H1 (cell line): ENCODE data around the gene SIK3. TPM values are rescaled to one million over a fixed set of nuclear protein-coding genes. Genes with fewer than 3 reads are reported as not detected.

Experiments
- ATF3 ChIP-seq: IDR thresholded peaks from 2 replicates; pipeline ENCODE4 v1.6.1; 2011; ENCODE audit warnings: low read depth, mild to moderate bottlenecking, low read length; ENCODE audit not compliant: insufficient read depth
- CEBPB ChIP-seq: IDR thresholded peaks from 2 replicates; pipeline ENCODE4 v1.6.1; 2012; ENCODE audit warnings: low read depth, low read length
- KDM1A ChIP-seq: fragments of 200-600, 300-600 bp; sonication (generic); IDR thresholded peaks from 2 replicates; pipeline ENCODE4 v1.7.1; 2016; ENCODE audit warnings: mild to moderate bottlenecking, low read length, borderline replicate concordance
- MAFK ChIP-seq: IDR thresholded peaks from 2 replicates; pipeline ENCODE4 v1.6.1; 2012; ENCODE audit warnings: low read depth, mild to moderate bottlenecking, improper control_type of control experiment, low read length
- RAD21 ChIP-seq, 2 experiments: IDR thresholded peaks in 1 of 2; conservative IDR thresholded peaks in 1 of 2; 2 replicates each; pipeline ENCODE4 v1.6.1; 2011; ENCODE audit warnings: low read depth in 2 of 2, low read length in 2 of 2, improper control_type of control experiment in 1 of 2, inconsistent platforms in 1 of 2, mild to moderate bottlenecking in 1 of 2, moderate library complexity in 1 of 2
- RBBP5 ChIP-seq: IDR thresholded peaks from 2 replicates; pipeline ENCODE4 v1.7.1; 2012; ENCODE audit warnings: low read depth, mild to moderate bottlenecking, inconsistent platforms, low read length, moderate library complexity, borderline replicate concordance
- SIN3A ChIP-seq, 2 experiments: IDR thresholded peaks in 1 of 2; conservative IDR thresholded peaks in 1 of 2; 2 replicates each; pipeline ENCODE4 v1.6.1; 2011 to 2012; ENCODE audit warnings: low read length in 2 of 2, improper control_type of control experiment in 1 of 2, low read depth in 1 of 2, mild to moderate bottlenecking in 1 of 2
- SRF ChIP-seq: IDR thresholded peaks from 2 replicates; pipeline ENCODE4 v1.6.1; 2011; ENCODE audit warnings: mild to moderate bottlenecking, low read depth, low read length, moderate library complexity
- polyA plus RNA-seq, 7 experiments: library from polyadenylated mRNA; depleted of rRNA in 3 of 7; stranded (reverse) in 5 of 7; unstranded in 2 of 7; fragments of >200 nt in 5 of 7; fragments of 200-250 nt in 2 of 7; gene quantifications; 1 replicate in 5 of 7; 2 replicates in 1 of 7; 4 replicates in 1 of 7; pipeline versions ENCODE4 v1.2.1 to v1.2.3, GENCODE V29; 2011 to 2013; ENCODE audit warnings: missing spikeins in 2 of 7, mixed read lengths in 2 of 7
- total RNA-seq: library from RNA; stranded (reverse); fragmentation: NEBNext Ultra II Directional; extraction: Animal tissue kit (Norgen Biotek cat#: 25700); gene quantifications from 2 replicates; pipeline ENCODE4 v1.2.1, GENCODE V29; 2021

Gene SIK3
- total and polyA plus RNA-seq, 2 of the 8 experiments (the other 6 are each of a cell fraction or from before 2014, with no cell fraction given), result 19.9 to 32.1 TPM

- TF ChIP-seq ATF3 (no peak), RAD21 (IDR thresholded peaks at IDR 0.05 in 1 of 2, conservative IDR thresholded peaks at IDR 0.05 in 1 of 2; ENCODE audit: low read depth in 2 of 2, low read length in 2 of 2) (no peak), CEBPB (no peak), RBBP5 (no peak), KDM1A (no peak), SRF (no peak), MAFK (no peak), SIN3A (conservative IDR thresholded peaks at IDR 0.05 in 1 of 2, IDR thresholded peaks at IDR 0.05 in 1 of 2; ENCODE audit: low read depth in 1 of 2, low read length in 2 of 2) (no peak)
These were observed 276.9 kb downstream of the SIK3 start (continued) for GRCh38 chr11:116821050-116821918.
